Prostate gland (tissue), 2 donors: ENCODE data around the gene CDC42EP3. TPM values are rescaled to one million over a fixed set of nuclear protein-coding genes. Genes with fewer than 3 reads are reported as not detected.

Experiments
- DNase-seq: peaks from one replicate; pipeline ENCODE4 v3.0.0-alpha.2; 2019; ENCODE audit warnings: low spot score
- H3K27ac ChIP-seq, 2 donors: fragments of 200-600 bp; sonication (generic); 2 replicates each; pipeline ENCODE4 v1.5.1; 2017 to 2019
- H3K27me3 ChIP-seq: fragments of 200-600 bp; sonication (generic); replicated peaks from 2 replicates; pipeline ENCODE4 v1.5.1; 2019; ENCODE audit not compliant: insufficient read depth
- H3K36me3 ChIP-seq, 2 donors: fragments of 200-600 bp; sonication (generic); 1 replicate in 1 of 2; 2 replicates in 1 of 2; pipeline versions ENCODE4 v1.5.1 to v1.8.1; 2017 to 2019
- H3K4me1 ChIP-seq: fragments of 200-600 bp; sonication (generic); replicated peaks from 2 replicates; pipeline ENCODE4 v1.5.1; 2019
- H3K4me3 ChIP-seq, 2 donors: fragments of 200-600 bp; sonication (generic); 2 replicates each; pipeline ENCODE4 v1.5.1; 2017 to 2019
- H3K9me3 ChIP-seq: fragments of 200-600 bp; sonication (generic); 2 replicates; pipeline ENCODE4 v1.5.1; 2017
- CTCF ChIP-seq, 4 experiments: fragments of 200-600 bp in 2 of 4; fragments of 450-650 bp in 2 of 4; sonication (generic) in 2 of 4; IDR thresholded peaks; 1 replicate in 3 of 4; 2 replicates in 1 of 4; pipeline ENCODE4 v1.5.1; 2016 to 2019; ENCODE audit warnings: antibody characterized with exemption in 4 of 4, mild to moderate bottlenecking in 2 of 4, moderate library complexity in 2 of 4
- POLR2A ChIP-seq: fragments of 450-650 bp; IDR thresholded peaks from one replicate; pipeline ENCODE4 v1.6.1; 2016; ENCODE audit warnings: antibody characterized with exemption, mild to moderate bottlenecking
- POLR2AphosphoS5 ChIP-seq: sonication (generic); formaldehyde crosslinking; IDR thresholded peaks from one replicate; pipeline ENCODE4 v1.6.1; 2017; ENCODE audit warnings: antibody characterized with exemption
- WGBS: methylation state at CpG from one replicate; pipeline ENCODE4 v1.1.5; 2018; 5-methylcytosine and 5-hydroxymethylcytosine counted together
- intact Hi-C: fragments of 100-400 bp; cut with DNase I; formaldehyde crosslinking; loops from one replicate; pipeline ENCODE4 v1.14.2; 2022
- total RNA-seq, 2 donors: library from RNA; depleted of rRNA; stranded (reverse); fragments of >200 nt; gene quantifications; one replicate each; pipeline ENCODE4 v1.1.0, GENCODE V29; 2016

Gene CDC42EP3
- total RNA-seq, 2 donors from 2014 or later, result 38.5 to 75.5 TPM

- TF ChIP-seq POLR2AphosphoS5, result no peak
- no peak for TF ChIP-seq CTCF (IDR thresholded peaks at IDR 0.05)
- no peak for TF ChIP-seq POLR2A
- no peak for DNase-seq
- Histone ChIP-seq H3K36me3 (no peaks in the 10 kb centered on the region), H3K4me1 (no peaks in the 10 kb centered on the region), H3K4me3 (no peak overlapping the region), H3K27ac (no peak overlapping the region), H3K27me3 (no peaks in the 10 kb centered on the region), H3K9me3 (no peaks in the 10 kb centered on the region)
- 37% methylated on average over 4 of the region's 4 CpGs for WGBS
- intact Hi-C loops, result no loop called here
These were observed 39.7 kb downstream of the CDC42EP3 start for GRCh38 chr2:37631698-37632097.

- no peaks in the 10 kb centered on the region for H3K27me3 ChIP-seq
- intact Hi-C loops, result no loop called here
- H3K36me3 ChIP-seq, result no peaks in the 10 kb centered on the region
- H3K4me3 ChIP-seq, result no peak overlapping the region
- 82% methylated on average over 2 of the region's 2 CpGs for WGBS
- no peak for DNase-seq
- H3K4me1 ChIP-seq, result no peaks in the 10 kb centered on the region
- H3K9me3 ChIP-seq, result no peaks in the 10 kb centered on the region
- TF ChIP-seq CTCF (IDR thresholded peaks at IDR 0.05), result no peak
- TF ChIP-seq POLR2AphosphoS5, result no peak
- TF ChIP-seq POLR2A, result no peak
- H3K27ac ChIP-seq, result no peak overlapping the region
These were observed 40.1 kb downstream of the CDC42EP3 start for GRCh38 chr2:37631292-37631691.

GRCh38 chr2:37630776-37631175 is 40.7 kb downstream of the CDC42EP3 start:
- no peak for DNase-seq
- H3K9me3 ChIP-seq, result no peaks in the 10 kb centered on the region
- intact Hi-C loops, result no loop called here
- WGBS, result 63% methylated on average over 4 of the region's 4 CpGs
- no peak overlapping the region for H3K4me3 ChIP-seq
- TF ChIP-seq POLR2AphosphoS5 (no peak), POLR2A (no peak), CTCF (IDR thresholded peaks at IDR 0.05) (no peak)
- no peaks in the 10 kb centered on the region for H3K4me1 ChIP-seq
- no peaks in the 10 kb centered on the region for H3K36me3 ChIP-seq
- H3K27me3 ChIP-seq, result no peaks in the 10 kb centered on the region
- H3K27ac ChIP-seq, result no peak overlapping the region

GRCh38 chr2:37630301-37630700 is 41.1 kb downstream of the CDC42EP3 start:
- Histone ChIP-seq H3K36me3 (no peaks in the 10 kb centered on the region), H3K9me3 (no peaks in the 10 kb centered on the region), H3K4me1 (no peaks in the 10 kb centered on the region), H3K27ac (no peak overlapping the region), H3K4me3 (no peak overlapping the region), H3K27me3 (no peaks in the 10 kb centered on the region)
- WGBS, result 97% methylated on average over 1 of the region's 1 CpG
- TF ChIP-seq POLR2A, result no peak
- TF ChIP-seq POLR2AphosphoS5, result no peak
- no peak for TF ChIP-seq CTCF (IDR thresholded peaks at IDR 0.05)
- intact Hi-C loops, result no loop called here
- DNase-seq, result no peak

- H3K4me3 ChIP-seq, result no peak overlapping the region
- H3K36me3 ChIP-seq, result no peaks in the 10 kb centered on the region
- no peak for DNase-seq
- H3K27ac ChIP-seq, result no peak overlapping the region
- TF ChIP-seq POLR2AphosphoS5 (no peak), POLR2A (no peak), CTCF (IDR thresholded peaks at IDR 0.05) (no peak)
- H3K27me3 ChIP-seq, result no peaks in the 10 kb centered on the region
- intact Hi-C loops, result no loop called here
- H3K4me1 ChIP-seq, result no peaks in the 10 kb centered on the region
- no peaks in the 10 kb centered on the region for H3K9me3 ChIP-seq
- 92% methylated on average over 3 of the region's 3 CpGs for WGBS
These were observed 41.9 kb downstream of the CDC42EP3 start for GRCh38 chr2:37629529-37629928.
